T-cell (primary cell): ENCODE data around the gene NUP98. TPM values are rescaled to one million over a fixed set of nuclear protein-coding genes. Genes with fewer than 3 reads are reported as not detected.

ENCODE experiments used
- ATAC-seq, 4 experiments: fragments of 200-7000 bp in 3 of 4; fragments of 150-1000 bp in 1 of 4; cut with Tn5 transposase; replicated peaks in 1 of 4; 1 replicate in 3 of 4; 2 replicates in 1 of 4; pipeline ENCODE4 v1.10.0; 2021; ENCODE audit warnings: moderate library complexity in 3 of 4, mild to moderate bottlenecking in 2 of 4, moderate number of reproducible peaks in 1 of 4
- CTCF ChIA-PET, 2 donors: fragments of 300-600 bp; sonication (Branson Sonifier 250); formaldehyde crosslinking; loops; one replicate each; lab custom pipeline; 2022; ENCODE audit warnings: antibody characterized with exemption in 2 of 2; lab: Charles Lee
- POLR2A ChIA-PET, 2 donors: fragments of 300-600 bp; sonication (Branson Sonifier 250); formaldehyde crosslinking; loops; one replicate each; lab custom pipeline; 2022; ENCODE audit warnings: antibody characterized with exemption in 2 of 2; lab: Charles Lee
- DNase-seq, 35 experiments: peaks; one replicate each; pipeline versions ENCODE4 v3.0.0 to v3.0.0-alpha.2; 2013 to 2023
- H3K27ac ChIP-seq: one replicate; pipeline ENCODE4 v1.5.1; 2013; ENCODE audit warnings: low read length
- H3K27me3 ChIP-seq, 2 experiments: replicated peaks in 1 of 2; 1 replicate in 1 of 2; 2 replicates in 1 of 2; pipeline versions ENCODE4 v1.6.1 to v1.7.0; 2013; ENCODE audit warnings: low read length in 1 of 2, mixed read lengths in 1 of 2; ENCODE audit not compliant: control insufficient read depth in 2 of 2, insufficient read depth in 2 of 2; ENCODE audit errors: extremely low read depth in 1 of 2
- H3K36me3 ChIP-seq, 2 donors: 1 replicate in 1 of 2; 2 replicates in 1 of 2; pipeline versions ENCODE4 v1.6.1 to v1.7.0; 2013; ENCODE audit warnings: low read length in 1 of 2; ENCODE audit not compliant: control insufficient read depth in 2 of 2, insufficient read depth in 1 of 2; ENCODE audit errors: extremely low read depth in 1 of 2
- H3K4me1 ChIP-seq, 2 experiments: 1 replicate in 1 of 2; 2 replicates in 1 of 2; pipeline versions ENCODE4 v1.6.1 to v1.7.0; 2013; ENCODE audit warnings: low read length in 2 of 2, mixed read lengths in 1 of 2; ENCODE audit not compliant: insufficient read depth in 2 of 2, control insufficient read depth in 1 of 2; ENCODE audit errors: extremely low read depth in 1 of 2
- H3K4me3 ChIP-seq, 2 donors: 1 replicate in 1 of 2; 2 replicates in 1 of 2; pipeline versions ENCODE4 v1.5.1 to v1.7.0; 2013; ENCODE audit warnings: mild to moderate bottlenecking in 2 of 2, low read length in 1 of 2, moderate library complexity in 1 of 2; ENCODE audit not compliant: control insufficient read depth in 1 of 2; ENCODE audit errors: extremely low read depth in 1 of 2
- H3K9me3 ChIP-seq: 2 replicates; pipeline ENCODE4 v1.7.0; 2013
- H3K27ac Mint-ChIP-seq, 2 donors: one replicate each; pipeline ENCODE4 v1.8.0; 2020 to 2021; ENCODE audit warnings: mild to moderate bottlenecking in 2 of 2, mixed read lengths in 2 of 2
- H3K27me3 Mint-ChIP-seq, 2 donors: one replicate each; pipeline ENCODE4 v1.8.0; 2021 to 2022; ENCODE audit warnings: mixed read lengths in 2 of 2
- H3K36me3 Mint-ChIP-seq: one replicate; pipeline ENCODE4 v1.8.0; 2021; ENCODE audit warnings: mixed read lengths
- H3K4me1 Mint-ChIP-seq, 3 donors: one replicate each; pipeline ENCODE4 v1.8.0; 2020 to 2022; ENCODE audit warnings: mixed read lengths in 3 of 3, mild to moderate bottlenecking in 1 of 3
- H3K4me3 Mint-ChIP-seq, 3 donors: one replicate each; pipeline ENCODE4 v1.8.0; 2020 to 2022; ENCODE audit warnings: mild to moderate bottlenecking in 3 of 3, mixed read lengths in 3 of 3, moderate library complexity in 3 of 3
- H3K9me3 Mint-ChIP-seq, 3 donors: one replicate each; pipeline ENCODE4 v1.8.0; 2020 to 2022; ENCODE audit warnings: mixed read lengths in 3 of 3
- WGBS: methylation state at CpG from one replicate; pipeline ENCODE4 v1.1.5; 2013; ENCODE audit warnings: missing lambda C conversion rate; ENCODE audit not compliant: insufficient coverage; 5-methylcytosine and 5-hydroxymethylcytosine counted together
- total RNA-seq, 35 experiments: library from RNA in 6 of 35; stranded (reverse) in 6 of 35; fragments of 120-200 nt in 1 of 35; gene quantifications; one replicate each; pipeline versions ENCODE4 v1.2.1 to v1.2.4 and lab custom pipeline; 2013 to 2026

Gene NUP98
- total RNA-seq, 5 donors from 2014 or later (not counting 1 experiment from before 2014, with no cell fraction given): 89.1 to 105 (median 102) TPM

DNA sequence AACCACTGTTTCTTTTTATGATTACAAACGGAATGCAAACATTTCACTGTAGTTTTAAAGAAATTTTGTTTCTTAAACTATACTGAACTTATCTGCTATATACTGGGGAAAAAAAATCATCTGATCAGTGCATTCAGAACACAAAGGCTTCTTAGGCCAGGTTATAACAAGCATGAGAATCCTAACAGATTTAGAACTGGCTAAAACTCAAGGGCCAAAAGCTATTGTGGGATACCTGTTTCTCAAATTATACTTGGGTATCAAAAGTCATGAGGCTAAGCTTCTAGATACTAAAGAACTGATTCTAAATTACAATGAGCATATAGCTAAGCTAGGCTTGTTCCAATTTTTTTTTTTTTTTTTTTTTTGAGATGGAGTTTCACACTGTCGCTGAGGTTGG is 96.4 kb downstream of the NUP98 start:
- Histone ChIP-seq H3K4me1 (no peaks in the 10 kb centered on the region), H3K27me3 (no peaks in the 10 kb centered on the region), H3K4me3 (no peak overlapping the region), H3K36me3 (peaks cover 9 to 83% of the 10 kb centered on the region in 2 donors), H3K9me3 (no peaks in the 10 kb centered on the region), H3K27ac (no peak overlapping the region)
- CTCF ChIA-PET: no interaction called here
- Mint-ChIP-seq H3K4me3 (no peak overlapping the region), H3K9me3 (no peaks in the 10 kb centered on the region), H3K27ac (peak overlapping the region in 1 of 2 donors; percentile 44), H3K36me3 (peaks cover 51% of the 10 kb centered on the region), H3K4me1 (no peaks in the 10 kb centered on the region), H3K27me3 (no peaks in the 10 kb centered on the region)
- WGBS: no CpG with 5 or more reads among the region's 2 CpGs
- POLR2A ChIA-PET: no interaction called here
- DNase-seq: no peak
- no peak for ATAC-seq

DNA sequence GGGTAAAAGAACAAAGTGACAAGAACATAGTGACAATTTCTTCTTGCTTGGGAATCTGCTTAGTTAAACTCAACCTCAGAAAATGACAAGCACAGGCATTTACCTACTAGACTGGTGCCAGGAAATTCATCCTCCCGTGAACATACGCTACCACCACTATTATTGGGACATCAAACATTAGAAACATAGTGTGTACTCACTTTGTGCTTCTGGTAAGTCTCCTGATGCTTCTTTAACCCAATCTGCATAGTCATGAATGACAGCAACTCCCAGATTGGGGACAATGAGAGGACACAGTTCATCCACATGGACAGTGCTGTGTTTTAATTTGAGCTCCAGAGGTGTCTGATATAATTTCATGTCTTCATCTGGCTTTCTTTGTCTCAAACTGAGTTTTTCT is 96.9 kb downstream of the NUP98 start:
- DNase-seq: no peak
- Mint-ChIP-seq H3K4me3 (no peak overlapping the region), H3K27ac (no peak overlapping the region), H3K27me3 (no peaks in the 10 kb centered on the region), H3K36me3 (peaks cover 54% of the 10 kb centered on the region), H3K4me1 (no peaks in the 10 kb centered on the region), H3K9me3 (no peaks in the 10 kb centered on the region)
- no peaks in the 10 kb centered on the region for H3K27me3 ChIP-seq
- no peak overlapping the region for H3K4me3 ChIP-seq
- ATAC-seq: no peak
- POLR2A ChIA-PET: no interaction called here
- H3K27ac ChIP-seq: no peak overlapping the region
- H3K9me3 ChIP-seq: no peaks in the 10 kb centered on the region
- CTCF ChIA-PET: no interaction called here
- no CpG with 5 or more reads among the region's 2 CpGs for WGBS
- H3K4me1 ChIP-seq: no peaks in the 10 kb centered on the region
- peaks cover 9 to 83% of the 10 kb centered on the region in 2 donors for H3K36me3 ChIP-seq

DNA sequence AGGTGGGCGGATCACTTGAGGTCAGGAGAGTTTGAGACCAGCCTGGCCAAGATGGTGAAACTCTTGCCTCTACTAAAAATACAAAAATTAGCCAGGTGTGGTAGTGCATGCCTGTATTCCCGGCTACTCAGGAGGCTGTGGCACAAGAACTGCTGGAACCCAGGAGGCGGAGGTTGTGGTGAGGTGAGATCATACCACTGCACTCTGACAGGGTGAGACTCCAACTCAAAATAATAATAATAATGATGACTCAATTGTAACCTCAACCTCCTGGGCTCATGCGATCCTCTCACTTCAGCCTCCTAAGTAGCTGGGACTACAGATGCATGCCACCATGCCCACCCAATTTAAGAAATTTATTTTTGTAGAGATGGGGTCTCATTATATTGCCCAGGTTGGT is 110.6 kb downstream of the NUP98 start:
- peaks cover 0 to 7% (median 7%) of the 10 kb centered on the region in 3 donors for H3K4me1 Mint-ChIP-seq
- ATAC-seq (no peak), DNase-seq (no peak)
- no peaks in the 10 kb centered on the region for H3K9me3 Mint-ChIP-seq
- H3K9me3 ChIP-seq: no peaks in the 10 kb centered on the region
- H3K4me1 ChIP-seq: no peaks in the 10 kb centered on the region
- no peak overlapping the region for H3K27ac Mint-ChIP-seq
- ChIA-PET POLR2A (no interaction called here), CTCF (no interaction called here)
- WGBS: no CpG with 5 or more reads among the region's 4 CpGs
- H3K27ac ChIP-seq: no peak overlapping the region
- peaks cover 53% of the 10 kb centered on the region for H3K36me3 Mint-ChIP-seq
- H3K27me3 Mint-ChIP-seq: no peaks in the 10 kb centered on the region
- H3K4me3 Mint-ChIP-seq: no peak overlapping the region
- H3K36me3 ChIP-seq: peaks cover 17 to 77% of the 10 kb centered on the region in 2 donors
- no peak overlapping the region for H3K4me3 ChIP-seq
- no peaks in the 10 kb centered on the region for H3K27me3 ChIP-seq

DNA sequence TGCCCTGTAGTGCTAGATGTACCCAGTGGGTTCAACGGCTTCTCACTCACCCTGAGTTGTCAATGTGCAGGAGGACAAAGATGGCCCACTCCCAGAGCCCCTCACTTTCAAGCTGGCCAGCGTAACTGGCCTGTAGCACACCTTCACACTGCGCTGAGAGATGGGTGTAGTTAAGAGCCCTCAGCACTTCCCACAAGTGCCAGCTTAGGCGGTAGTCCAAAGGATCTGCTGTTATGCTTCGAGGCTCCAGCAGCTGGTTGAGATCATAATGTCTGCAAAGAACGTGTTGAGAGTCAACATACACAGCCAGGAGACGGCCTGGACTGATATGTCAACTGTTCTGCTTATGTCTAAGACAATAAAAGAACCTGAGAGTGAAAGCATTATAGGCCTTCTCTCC is 111.4 kb downstream of the NUP98 start:
- H3K27ac ChIP-seq: no peak overlapping the region
- H3K9me3 ChIP-seq: no peaks in the 10 kb centered on the region
- Mint-ChIP-seq H3K27me3 (no peaks in the 10 kb centered on the region), H3K4me1 (peaks cover 0 to 7% (median 7%) of the 10 kb centered on the region in 3 donors), H3K36me3 (peaks cover 53% of the 10 kb centered on the region), H3K9me3 (no peaks in the 10 kb centered on the region), H3K4me3 (no peak overlapping the region), H3K27ac (no peak overlapping the region)
- no peak for ATAC-seq
- H3K36me3 ChIP-seq: peaks cover 11 to 77% of the 10 kb centered on the region in 2 donors
- no peak for DNase-seq
- 100% methylated on average over 2 of the region's 7 CpGs for WGBS
- H3K4me1 ChIP-seq: no peaks in the 10 kb centered on the region
- POLR2A ChIA-PET: no interaction called here
- no peak overlapping the region for H3K4me3 ChIP-seq
- CTCF ChIA-PET: no interaction called here
- no peaks in the 10 kb centered on the region for H3K27me3 ChIP-seq

DNA sequence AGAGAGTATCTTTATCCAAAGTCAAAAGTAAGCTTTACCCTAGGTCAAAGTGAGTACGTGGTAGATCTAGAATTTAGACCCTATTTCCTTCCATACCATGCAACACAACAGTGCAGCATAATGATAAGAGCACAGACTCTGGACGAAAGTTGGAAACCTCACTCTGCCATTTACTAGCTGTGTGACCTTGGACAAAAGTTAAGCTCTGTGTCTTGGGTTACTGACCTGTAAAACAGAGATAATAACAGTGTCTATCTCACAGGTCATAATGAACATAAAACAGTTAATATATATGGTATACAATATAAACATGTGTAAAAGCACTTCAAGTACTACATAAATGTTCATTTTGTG is 112.6 kb downstream of the NUP98 start:
- no peak overlapping the region for H3K27ac Mint-ChIP-seq
- POLR2A ChIA-PET: interaction anchor here in 1 of 2 donors (0.6 kb wide), 1 partner anchor 437 kb away, joined by 8 read pairs; no protein-coding TSS in a partner anchor

DNA sequence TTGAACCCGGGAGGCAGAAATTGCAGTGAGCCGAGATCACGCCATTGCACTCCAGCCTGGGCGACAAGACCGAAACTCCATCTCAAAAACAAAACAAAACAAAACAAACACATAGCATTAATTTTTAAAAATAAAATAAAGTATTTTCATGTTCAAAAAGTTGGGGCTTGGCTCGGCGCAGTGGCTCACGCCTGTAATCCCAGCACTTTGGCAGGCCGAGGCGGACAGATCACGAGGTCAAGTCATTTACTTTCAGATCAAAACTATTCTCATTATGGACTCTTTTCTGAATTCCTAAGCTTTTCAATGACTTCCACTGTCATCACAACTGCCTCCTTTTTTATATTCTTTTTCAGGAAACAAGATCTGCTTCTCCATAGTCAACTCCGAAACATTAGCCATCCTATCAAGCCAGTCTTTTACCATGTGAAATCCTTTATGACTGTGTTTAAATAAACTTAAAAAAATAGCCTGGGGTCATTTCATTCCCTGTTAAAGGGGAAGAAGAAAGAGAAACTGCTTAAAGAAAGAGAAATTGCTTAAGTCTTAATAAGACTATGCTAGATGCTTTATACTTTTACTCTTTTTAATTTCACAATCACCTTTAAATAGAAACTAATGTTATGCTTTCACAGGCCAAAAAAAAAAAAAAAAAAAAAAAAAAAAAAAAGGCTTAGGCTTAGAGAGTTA is 113.1 kb downstream of the NUP98 start:
- no peaks in the 10 kb centered on the region for H3K9me3 ChIP-seq
- whole genome bisulfite sequencing: 95% methylated on average over 6 of the region's 12 CpGs
- no peaks in the 10 kb centered on the region for H3K4me1 ChIP-seq
- no peak overlapping the region for H3K27ac ChIP-seq
- peaks cover 6 to 7% (median 7%) of the 10 kb centered on the region in 3 donors for H3K4me1 Mint-ChIP-seq
- no peaks in the 10 kb centered on the region for H3K9me3 Mint-ChIP-seq
- ChIA-PET POLR2A (interaction anchor here in 1 of 2 donors (0.6 to 1.0 kb wide), 2 partner anchors 370 to 438 kb away, joined by 5 to 8 read pairs; no protein-coding TSS in a partner anchor), CTCF (interaction anchor here in 1 of 2 donors (0.7 kb wide), 1 partner anchor 681 kb away, joined by 6 read pairs; no protein-coding TSS in a partner anchor)
- DNase-seq: no peak
- no peak overlapping the region for H3K4me3 ChIP-seq
- H3K4me3 Mint-ChIP-seq: no peak overlapping the region
- ATAC-seq: no peak
- no peaks in the 10 kb centered on the region for H3K27me3 ChIP-seq
- peaks cover 64% of the 10 kb centered on the region for H3K36me3 Mint-ChIP-seq
- H3K27ac Mint-ChIP-seq: peak overlapping the region in 1 of 2 donors; percentile 44
- H3K36me3 ChIP-seq: peaks cover 13 to 84% of the 10 kb centered on the region in 2 donors
- no peaks in the 10 kb centered on the region for H3K27me3 Mint-ChIP-seq

More for the DNA sequence above, 112.6 kb downstream of the NUP98 start:
- Histone ChIP-seq H3K9me3 (no peaks in the 10 kb centered on the region), H3K27me3 (no peaks in the 10 kb centered on the region), H3K4me3 (no peak overlapping the region), H3K4me1 (no peaks in the 10 kb centered on the region), H3K36me3 (peaks cover 16 to 79% of the 10 kb centered on the region in 2 donors), H3K27ac (no peak overlapping the region)
- Mint-ChIP-seq H3K4me1 (peaks cover 6 to 7% (median 7%) of the 10 kb centered on the region in 3 donors), H3K9me3 (no peaks in the 10 kb centered on the region), H3K36me3 (peaks cover 60% of the 10 kb centered on the region), H3K4me3 (no peak overlapping the region), H3K27me3 (no peaks in the 10 kb centered on the region)
- ATAC-seq: no peak
- CTCF ChIA-PET: interaction anchor here in 1 of 2 donors (0.7 kb wide), 1 partner anchor 682 kb away, joined by 6 read pairs; no protein-coding TSS in a partner anchor
- no peak for DNase-seq
- 100% methylated on average over 1 of the region's 2 CpGs for WGBS
